HCT116 (cell line): ENCODE results near the gene PLEKHH2.

Source experiments
- ELF1 ChIP-seq: IDR thresholded peaks from 2 replicates; pipeline ENCODE4 v1.6.1; 2012; ENCODE audit warnings: low read depth, borderline replicate concordance
- EZH2 ChIP-seq: fragments of 200-600 bp; sonication (generic); IDR thresholded peaks from 2 replicates; pipeline ENCODE4 v1.6.1; 2017; ENCODE audit warnings: antibody characterized with exemption, mixed run types
- EZH2phosphoT487 ChIP-seq: fragments of 200-600 bp; IDR thresholded peaks from 2 replicates; pipeline ENCODE4 v1.6.1; 2018; ENCODE audit warnings: antibody characterized with exemption, borderline replicate concordance
- FOSL1 ChIP-seq: IDR thresholded peaks from 2 replicates; pipeline ENCODE4 v1.6.1; 2012; ENCODE audit warnings: low read depth
- POLR2A ChIP-seq: IDR thresholded peaks from 2 replicates; pipeline ENCODE4 v1.7.0; 2011; ENCODE audit warnings: borderline replicate concordance; ENCODE audit not compliant: insufficient read depth, insufficient read length; ENCODE audit errors: extremely low read depth
- POLR2AphosphoS5 ChIP-seq: IDR thresholded peaks from 2 replicates; pipeline ENCODE4 v1.6.1; 2011; ENCODE audit warnings: mild to moderate bottlenecking, low read depth, low read length, moderate library complexity
- RAD21 ChIP-seq: IDR thresholded peaks from 2 replicates; pipeline ENCODE4 v1.6.1; 2012; ENCODE audit warnings: low read depth, mild to moderate bottlenecking
- SIN3A ChIP-seq: IDR thresholded peaks from 2 replicates; pipeline ENCODE4 v1.6.1; 2012; ENCODE audit warnings: low read depth
- SP1 ChIP-seq: IDR thresholded peaks from 2 replicates; pipeline ENCODE4 v1.6.1; 2012; ENCODE audit warnings: low read depth
- SRF ChIP-seq: IDR thresholded peaks from 2 replicates; pipeline ENCODE4 v1.6.1; 2012; ENCODE audit warnings: low read depth
- YY1 ChIP-seq: IDR thresholded peaks from 2 replicates; pipeline ENCODE4 v1.6.1; 2011; ENCODE audit warnings: low read length, low read depth, moderate library complexity, mild to moderate bottlenecking; ENCODE audit not compliant: insufficient replicate concordance; ENCODE audit errors: extremely low read depth
- TF ChIP-seq, protein P1 (sequence below), 3 experiments: fragments of 200-600 bp in 1 of 3; sonication (generic) in 1 of 3; IDR thresholded peaks in 2 of 3; conservative IDR thresholded peaks in 1 of 3; 2 replicates each; pipeline ENCODE4 v1.5.1; 2012 to 2017; ENCODE audit warnings: low read depth in 2 of 3, low read length in 2 of 3, antibody characterized with exemption in 1 of 3, borderline replicate concordance in 1 of 3, control low read depth in 1 of 3, mild to moderate bottlenecking in 1 of 3, mixed read lengths in 1 of 3, mixed run types in 1 of 3, moderate library complexity in 1 of 3; ENCODE audit not compliant: insufficient read depth in 1 of 3
- TF ChIP-seq, protein P2 (sequence below): IDR thresholded peaks from 2 replicates; pipeline ENCODE4 v1.6.1; 2012; ENCODE audit warnings: low read depth

DNA sequence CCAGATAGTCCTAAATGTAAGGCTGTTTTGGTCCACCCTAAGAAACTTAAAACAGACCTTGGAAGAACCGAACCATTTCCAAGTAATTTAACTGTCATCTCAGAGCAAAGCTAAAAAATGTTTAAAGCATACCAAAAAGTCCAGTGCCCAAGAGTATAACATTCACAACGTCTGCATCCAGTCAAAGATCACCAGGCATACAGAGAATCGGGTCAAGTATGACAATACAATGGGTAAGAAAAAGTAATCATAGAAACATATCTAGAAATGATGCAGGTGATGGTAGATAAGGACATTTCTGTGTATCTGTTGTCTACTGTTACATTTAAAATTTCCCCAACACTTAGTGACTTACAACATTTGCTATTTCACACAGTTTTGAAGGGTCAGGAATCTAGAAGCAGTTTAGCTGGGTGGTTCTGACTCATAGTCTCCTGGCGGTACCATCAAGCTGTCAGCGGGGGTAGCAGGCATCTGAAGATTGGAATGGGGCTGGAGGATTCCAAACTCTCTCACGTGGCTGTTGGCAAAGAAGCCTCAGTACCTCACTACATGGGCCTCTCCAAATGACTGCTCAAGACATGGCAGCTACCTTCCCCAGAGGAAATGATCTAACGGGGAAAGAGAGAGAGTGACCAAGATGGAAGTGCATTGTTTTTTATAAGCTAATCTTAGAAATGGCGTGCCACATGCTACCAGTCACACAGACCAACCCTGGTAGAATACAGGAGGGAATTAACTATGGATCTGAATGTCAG, 100.2 kb downstream of the PLEKHH2 start:
- TF ChIP-seq POLR2A (no peak), EZH2phosphoT487 (no peak), EZH2 (no peak), FOSL1 (no peak), ELF1 (no peak), SP1 (no peak), POLR2AphosphoS5 (no peak), YY1 (no peak), SRF (no peak), RAD21 (no peak), SIN3A (no peak)
- TF ChIP-seq, protein P1, sequence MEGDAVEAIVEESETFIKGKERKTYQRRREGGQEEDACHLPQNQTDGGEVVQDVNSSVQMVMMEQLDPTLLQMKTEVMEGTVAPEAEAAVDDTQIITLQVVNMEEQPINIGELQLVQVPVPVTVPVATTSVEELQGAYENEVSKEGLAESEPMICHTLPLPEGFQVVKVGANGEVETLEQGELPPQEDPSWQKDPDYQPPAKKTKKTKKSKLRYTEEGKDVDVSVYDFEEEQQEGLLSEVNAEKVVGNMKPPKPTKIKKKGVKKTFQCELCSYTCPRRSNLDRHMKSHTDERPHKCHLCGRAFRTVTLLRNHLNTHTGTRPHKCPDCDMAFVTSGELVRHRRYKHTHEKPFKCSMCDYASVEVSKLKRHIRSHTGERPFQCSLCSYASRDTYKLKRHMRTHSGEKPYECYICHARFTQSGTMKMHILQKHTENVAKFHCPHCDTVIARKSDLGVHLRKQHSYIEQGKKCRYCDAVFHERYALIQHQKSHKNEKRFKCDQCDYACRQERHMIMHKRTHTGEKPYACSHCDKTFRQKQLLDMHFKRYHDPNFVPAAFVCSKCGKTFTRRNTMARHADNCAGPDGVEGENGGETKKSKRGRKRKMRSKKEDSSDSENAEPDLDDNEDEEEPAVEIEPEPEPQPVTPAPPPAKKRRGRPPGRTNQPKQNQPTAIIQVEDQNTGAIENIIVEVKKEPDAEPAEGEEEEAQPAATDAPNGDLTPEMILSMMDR (IDR thresholded peaks at IDR 0.05 in 2 of 3, conservative IDR thresholded peaks at IDR 0.05 in 1 of 3; ENCODE audit: borderline replicate concordance in 1 of 3, insufficient read depth in 1 of 3, low read depth in 2 of 3, low read length in 2 of 3), result no peak
- TF ChIP-seq, protein P2, sequence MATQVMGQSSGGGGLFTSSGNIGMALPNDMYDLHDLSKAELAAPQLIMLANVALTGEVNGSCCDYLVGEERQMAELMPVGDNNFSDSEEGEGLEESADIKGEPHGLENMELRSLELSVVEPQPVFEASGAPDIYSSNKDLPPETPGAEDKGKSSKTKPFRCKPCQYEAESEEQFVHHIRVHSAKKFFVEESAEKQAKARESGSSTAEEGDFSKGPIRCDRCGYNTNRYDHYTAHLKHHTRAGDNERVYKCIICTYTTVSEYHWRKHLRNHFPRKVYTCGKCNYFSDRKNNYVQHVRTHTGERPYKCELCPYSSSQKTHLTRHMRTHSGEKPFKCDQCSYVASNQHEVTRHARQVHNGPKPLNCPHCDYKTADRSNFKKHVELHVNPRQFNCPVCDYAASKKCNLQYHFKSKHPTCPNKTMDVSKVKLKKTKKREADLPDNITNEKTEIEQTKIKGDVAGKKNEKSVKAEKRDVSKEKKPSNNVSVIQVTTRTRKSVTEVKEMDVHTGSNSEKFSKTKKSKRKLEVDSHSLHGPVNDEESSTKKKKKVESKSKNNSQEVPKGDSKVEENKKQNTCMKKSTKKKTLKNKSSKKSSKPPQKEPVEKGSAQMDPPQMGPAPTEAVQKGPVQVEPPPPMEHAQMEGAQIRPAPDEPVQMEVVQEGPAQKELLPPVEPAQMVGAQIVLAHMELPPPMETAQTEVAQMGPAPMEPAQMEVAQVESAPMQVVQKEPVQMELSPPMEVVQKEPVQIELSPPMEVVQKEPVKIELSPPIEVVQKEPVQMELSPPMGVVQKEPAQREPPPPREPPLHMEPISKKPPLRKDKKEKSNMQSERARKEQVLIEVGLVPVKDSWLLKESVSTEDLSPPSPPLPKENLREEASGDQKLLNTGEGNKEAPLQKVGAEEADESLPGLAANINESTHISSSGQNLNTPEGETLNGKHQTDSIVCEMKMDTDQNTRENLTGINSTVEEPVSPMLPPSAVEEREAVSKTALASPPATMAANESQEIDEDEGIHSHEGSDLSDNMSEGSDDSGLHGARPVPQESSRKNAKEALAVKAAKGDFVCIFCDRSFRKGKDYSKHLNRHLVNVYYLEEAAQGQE, result no peak
